ENCODE measurements around the gene DCHS1.
A peak's percentile ranks its signal among the peaks of the same experiment; 100 is the strongest.

DCHS1 gene

DNA sequence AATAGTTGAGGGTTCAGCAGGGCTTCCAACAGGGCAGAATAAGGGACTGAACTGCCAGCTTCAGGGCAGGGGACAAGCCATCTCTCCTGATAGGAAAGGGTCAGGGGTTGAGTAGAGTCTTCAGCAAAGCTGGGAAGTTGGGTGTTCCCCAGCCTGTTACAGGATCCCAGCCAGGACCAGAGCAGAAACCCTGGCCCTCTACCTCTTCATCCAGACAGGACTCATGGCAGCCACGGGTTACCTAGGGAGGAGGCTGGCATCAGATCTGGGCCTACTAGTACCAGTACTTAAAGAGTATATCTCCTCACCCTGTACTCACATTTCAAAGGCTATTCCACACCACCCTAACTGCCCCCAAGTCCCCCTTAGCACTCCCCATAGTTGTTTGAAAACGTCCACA, 41.2 kb downstream of the DCHS1 start:
- H3K4me1 ChIP-seq (ENCODE audit: control insufficient read depth, low read length) = peaks cover 35% of the 10 kb centered on the region
- no peaks in the 10 kb centered on the region for H3K27me3 ChIP-seq (ENCODE audit: control insufficient read depth, low read length)

GRCh38 chr11:6613496-6613895, 42.1 kb downstream of the DCHS1 start:
- peaks cover 17% of the 10 kb centered on the region for H3K79me2 ChIP-seq (ENCODE audit: control insufficient read depth, low read length)
- no peak overlapping the region; the same call in 1 of the 2 replicates for H3K4me3 ChIP-seq (ENCODE audit: low read length)
- peaks cover 5% of the 10 kb centered on the region; the same call in 1 of the 2 replicates for H3F3A ChIP-seq (ENCODE audit: control insufficient read depth, insufficient read depth)
- no peaks in the 10 kb centered on the region for H3K9me3 ChIP-seq (ENCODE audit: control insufficient read depth, insufficient read depth, low read length)
- H3K4me2 ChIP-seq (ENCODE audit: low read length) = peak overlapping the region; percentile 97; the same call in 1 of the 2 replicates
- TF ChIP-seq CTCF (IDR thresholded peaks at IDR 0.05; ENCODE audit: low read depth, low read length, poor library complexity, severe bottlenecking) = no peak
- no peak for TF ChIP-seq EZH2phosphoT487 (IDR thresholded peaks at IDR 0.05; ENCODE audit: borderline replicate concordance, low read length)
- peaks cover 33% of the 10 kb centered on the region for H3K36me3 ChIP-seq (ENCODE audit: control insufficient read depth, low read length)
- H3K27me3 ChIP-seq (ENCODE audit: control insufficient read depth, low read length) = no peaks in the 10 kb centered on the region
- H3K9me2 ChIP-seq (replicated peaks; ENCODE audit: control insufficient read depth, low read length) = no peaks in the 10 kb centered on the region
- no peaks in the 10 kb centered on the region for H4K20me1 ChIP-seq (ENCODE audit: control insufficient read depth, insufficient read depth, low read depth, low read length)
- H3K27ac ChIP-seq (ENCODE audit: low read depth, low read length) = no peak overlapping the region
- peaks cover 30% of the 10 kb centered on the region for H3K4me1 ChIP-seq (ENCODE audit: control insufficient read depth, low read length)

More for the DNA sequence above, 41.2 kb downstream of the DCHS1 start:
- TF ChIP-seq CTCF (IDR thresholded peaks at IDR 0.05; ENCODE audit: low read depth, low read length, poor library complexity, severe bottlenecking) (no peak), EZH2phosphoT487 (IDR thresholded peaks at IDR 0.05; ENCODE audit: borderline replicate concordance, low read length) (no peak)
- Histone ChIP-seq H3F3A (ENCODE audit: control insufficient read depth, insufficient read depth) (peaks cover 5% of the 10 kb centered on the region; the same call in 1 of the 2 replicates), H3K9me3 (ENCODE audit: control insufficient read depth, insufficient read depth, low read length) (no peaks in the 10 kb centered on the region), H3K36me3 (ENCODE audit: control insufficient read depth, low read length) (peaks cover 24% of the 10 kb centered on the region), H3K4me2 (ENCODE audit: low read length) (no peak overlapping the region), H3K4me3 (ENCODE audit: low read length) (no peak overlapping the region), H3K9me2 (replicated peaks; ENCODE audit: control insufficient read depth, low read length) (no peaks in the 10 kb centered on the region), H3K79me2 (ENCODE audit: control insufficient read depth, low read length) (peaks cover 20% of the 10 kb centered on the region), H3K27ac (ENCODE audit: low read depth, low read length) (no peak overlapping the region), H4K20me1 (ENCODE audit: control insufficient read depth, insufficient read depth, low read depth, low read length) (no peaks in the 10 kb centered on the region)

DNA sequence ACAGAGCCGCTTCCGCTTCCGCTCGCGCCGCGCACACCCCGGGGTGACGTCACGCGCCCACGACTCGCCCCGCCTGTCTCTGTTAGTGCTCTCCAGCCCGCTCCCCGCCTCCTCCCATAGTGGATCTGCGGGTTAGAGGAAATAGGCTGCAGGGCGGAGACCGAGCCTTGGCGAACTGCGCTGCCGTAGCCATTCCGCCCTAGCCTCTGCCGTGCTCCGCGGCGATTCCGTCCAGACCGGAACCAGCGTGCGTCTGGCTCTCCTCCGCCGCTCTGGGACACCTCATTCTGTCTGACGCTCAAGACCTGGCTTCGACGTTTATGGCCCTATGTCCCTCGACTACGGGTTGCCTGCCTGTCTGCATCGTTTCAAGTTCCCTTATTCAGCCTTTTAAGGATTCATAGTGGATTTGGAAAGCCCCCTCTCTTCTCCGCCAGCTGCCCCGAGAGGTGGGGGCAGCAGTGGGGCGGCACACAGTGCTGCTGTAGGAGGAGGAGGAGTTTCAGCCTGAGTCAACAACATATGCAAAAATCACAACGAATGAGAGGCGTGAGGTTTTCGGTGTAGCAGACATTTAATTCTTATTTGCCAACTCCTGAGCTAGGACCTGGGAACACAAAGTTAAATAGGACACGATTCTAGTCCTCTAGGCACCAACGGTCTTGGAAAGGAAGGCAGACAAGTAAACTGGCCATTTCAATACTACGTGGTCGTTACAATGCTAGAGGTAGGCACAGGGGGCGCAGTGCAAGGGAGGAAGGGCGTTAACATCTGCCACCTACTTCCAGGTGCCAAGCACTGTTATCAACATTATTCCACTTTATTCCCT, 43.2 kb downstream of the DCHS1 start, which contains the start of gene TAF10:
TSS of gene TAF10 (minus strand) at position 4 of the 829 bp plus-strand sequence. CDS start 27 bp downstream, outside the sequence.
- Histone ChIP-seq H3K9me3 (ENCODE audit: control insufficient read depth, insufficient read depth, low read length) (no peaks in the 10 kb centered on the region), H3K27ac (ENCODE audit: low read depth, low read length) (peak within 1 kb of the TSS; percentile 91), H3K4me1 (ENCODE audit: control insufficient read depth, low read length) (peaks cover 28% of the 10 kb centered on the region), H3K4me2 (ENCODE audit: low read length) (peak within 1 kb of the TSS; percentile 97), H3K9me2 (replicated peaks; ENCODE audit: control insufficient read depth, low read length) (no peaks in the 10 kb centered on the region), H3F3A (ENCODE audit: control insufficient read depth, insufficient read depth) (peaks cover 6% of the 10 kb centered on the region; the same call in 1 of the 2 replicates), H3K79me2 (ENCODE audit: control insufficient read depth, low read length) (peaks cover 19% of the 10 kb centered on the region), H3K36me3 (ENCODE audit: control insufficient read depth, low read length) (peaks cover 44% of the 10 kb centered on the region), H3K4me3 (ENCODE audit: low read length) (peak within 1 kb of the TSS; percentile 92), H3K27me3 (ENCODE audit: control insufficient read depth, low read length) (no peaks in the 10 kb centered on the region), H4K20me1 (ENCODE audit: control insufficient read depth, insufficient read depth, low read depth, low read length) (no peaks in the 10 kb centered on the region)
- TF ChIP-seq CTCF (IDR thresholded peaks at IDR 0.05; ENCODE audit: low read depth, low read length, poor library complexity, severe bottlenecking) (peak; percentile 86), EZH2phosphoT487 (IDR thresholded peaks at IDR 0.05; ENCODE audit: borderline replicate concordance, low read length) (no peak)

All from DOHH2 (cell line).